ENCODE data around the gene RAI1. TPM values are rescaled to one million over a fixed set of nuclear protein-coding genes. Genes with fewer than 3 reads are reported as not detected.

The RAI1 gene
- total and polyA plus RNA-seq, 4 experiments from 2014 or later = 0.35 to 19.5 (median 9.7) TPM

DNA sequence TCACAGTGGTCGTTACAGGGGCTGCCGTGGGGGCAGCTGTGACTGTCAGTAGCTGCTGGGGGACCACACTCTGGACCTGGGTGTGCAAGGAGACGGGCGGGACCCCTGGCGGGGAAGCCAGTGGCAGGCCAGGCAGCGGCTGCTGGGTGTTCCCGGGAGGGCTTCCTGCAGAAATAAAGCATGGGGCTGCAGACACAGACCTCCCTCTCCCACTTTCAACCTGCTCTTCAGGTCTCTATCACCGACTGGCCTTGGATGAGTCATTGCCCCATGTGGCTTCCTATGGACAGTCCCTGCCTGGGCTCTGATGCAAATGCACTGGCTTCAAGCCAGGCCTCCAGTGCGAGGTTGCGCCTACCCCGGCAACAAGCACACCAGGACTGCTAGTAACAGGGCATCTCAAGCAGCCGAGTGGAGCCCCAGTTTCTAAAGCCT, 138.3 kb downstream of the RAI1 start:
- POLR2A ChIA-PET (ENCODE audit: partially characterized antibody) = interaction anchor here (9.2 kb wide), 1 partner anchor 18 kb away, joined by 79 read pairs; the partner anchor contains the start of gene SREBF1

DNA sequence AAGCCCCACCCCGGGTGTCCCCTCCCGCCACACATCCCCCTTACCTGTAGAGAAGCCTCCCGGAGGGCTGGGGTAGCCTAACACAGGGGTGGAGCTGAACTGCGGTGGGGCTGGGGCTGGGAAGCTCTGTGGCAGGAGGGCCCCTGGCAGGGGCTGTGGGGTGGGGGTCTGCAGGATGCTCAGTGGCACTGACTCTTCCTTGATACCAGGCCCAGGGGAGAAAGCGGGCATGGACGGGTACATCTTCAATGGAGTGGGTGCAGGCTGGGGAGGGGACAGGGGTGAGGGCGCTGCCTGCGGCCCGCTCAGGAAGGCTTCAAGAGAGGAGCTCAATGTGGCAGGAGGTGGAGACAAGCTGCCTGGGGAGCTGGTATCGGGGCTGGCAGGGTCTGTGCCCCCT, 138.8 kb downstream of the RAI1 start:
- Histone ChIP-seq H3K4me1 (ENCODE audit: insufficient read depth, low read length) (peaks cover 60% of the 10 kb centered on the region), H3K9me3 (ENCODE audit: control insufficient read depth in 1 of 2, low read length in 2 of 2) (no peaks in the 10 kb centered on the region), H3K4me3 (ENCODE audit: low read length in 2 of 2) (no peak overlapping the region), H3K27me3 (ENCODE audit: insufficient read depth, low read length) (no peaks in the 10 kb centered on the region), H3K36me3 (ENCODE audit: insufficient read depth, low read length) (peaks cover 7% of the 10 kb centered on the region), H3K27ac (ENCODE audit: low read depth, low read length) (no peak overlapping the region)
- no peaks in the 10 kb centered on the region for H3K9me3 Mint-ChIP-seq
- DNase-seq = no peak
- intact Hi-C loops (cut with micrococcal nuclease) = no loop called here
- ChIA-PET POLR2A (ENCODE audit: partially characterized antibody) (interaction anchor here (0.7 to 9.2 kb wide), 2 partner anchors 17 to 29 kb away, joined by 3 to 79 read pairs; partner anchors contain the start of gene SREBF1), CTCF (ENCODE audit: partially characterized antibody) (interaction anchor here (1.7 to 2.6 kb wide), 2 partner anchors 8 to 29 kb away, joined by 4 to 17 read pairs; no protein-coding TSS in a partner anchor)
- peak overlapping the region in 6 of 7 donors; percentile 22 to 83 (median 80) for H3K27ac Mint-ChIP-seq
- H3K4me3 Mint-ChIP-seq = peak overlapping the region in 4 of 8 donors; percentile 48 to 67 (median 64)
- H3K27me3 Mint-ChIP-seq = no peaks in the 10 kb centered on the region
- peaks cover 25 to 65% (median 48%) of the 10 kb centered on the region in 4 donors for H3K4me1 Mint-ChIP-seq
- H3K36me3 Mint-ChIP-seq = peaks cover 10 to 20% of the 10 kb centered on the region in 2 donors

More for the DNA sequence above, 138.3 kb downstream of the RAI1 start:
- Histone ChIP-seq H3K36me3 (ENCODE audit: insufficient read depth, low read length) (peaks cover 9% of the 10 kb centered on the region), H3K4me3 (ENCODE audit: low read length in 2 of 2) (no peak overlapping the region), H3K9me3 (ENCODE audit: control insufficient read depth in 1 of 2, low read length in 2 of 2) (no peaks in the 10 kb centered on the region), H3K27ac (ENCODE audit: low read depth, low read length) (no peak overlapping the region), H3K27me3 (ENCODE audit: insufficient read depth, low read length) (no peaks in the 10 kb centered on the region), H3K4me1 (ENCODE audit: insufficient read depth, low read length) (peaks cover 56% of the 10 kb centered on the region)
- Mint-ChIP-seq H3K27me3 (no peaks in the 10 kb centered on the region), H3K4me1 (peaks cover 21 to 60% (median 44%) of the 10 kb centered on the region in 4 donors), H3K36me3 (peaks cover 10 to 19% of the 10 kb centered on the region in 2 donors), H3K27ac (peak overlapping the region in 4 of 7 donors; percentile 22 to 80 (median 59)), H3K4me3 (peak overlapping the region in 5 of 8 donors; percentile 48 to 72 (median 64)), H3K9me3 (no peaks in the 10 kb centered on the region)
- DNase-seq = peak in 2 of 5 donors; percentile 38 to 80
- CTCF ChIA-PET (ENCODE audit: partially characterized antibody) = interaction anchor here (1.7 to 2.6 kb wide), 2 partner anchors 7 to 30 kb away, joined by 4 to 17 read pairs; no protein-coding TSS in a partner anchor
- intact Hi-C loops (cut with micrococcal nuclease) = no loop called here

DNA sequence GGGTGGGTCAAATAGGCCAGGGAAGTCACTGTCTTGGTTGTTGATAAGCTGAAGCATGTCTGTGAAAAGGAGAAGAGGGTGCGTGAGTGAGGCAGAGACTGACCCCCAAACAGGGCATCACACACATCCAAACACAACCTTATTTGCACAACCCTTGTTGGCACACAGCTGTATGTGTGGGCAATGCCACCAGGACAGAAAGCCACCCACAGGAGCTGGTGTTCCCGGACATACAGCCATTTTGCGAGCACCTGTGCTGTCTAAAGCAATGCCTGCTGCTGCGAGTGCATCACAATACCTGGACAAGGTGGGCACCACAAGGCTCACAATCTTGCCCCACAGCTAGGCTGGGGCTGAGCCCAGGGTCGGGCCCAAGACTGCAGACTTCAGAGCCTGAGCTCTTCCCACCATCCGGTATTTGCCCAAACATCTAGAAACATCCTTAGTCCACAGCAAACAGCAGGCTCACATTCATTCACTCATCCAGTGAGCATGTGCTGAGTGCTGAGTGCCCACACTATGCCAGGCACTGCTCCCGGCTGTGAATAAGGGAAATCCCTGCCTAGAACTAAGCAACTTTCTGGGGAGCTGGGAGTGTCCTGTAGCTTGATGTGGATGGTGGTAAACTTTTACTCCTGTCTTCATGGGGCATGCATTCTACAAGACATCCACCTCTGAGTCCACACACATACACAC, 139.4 kb downstream of the RAI1 start:
- DNase-seq = no peak
- POLR2A ChIA-PET (ENCODE audit: partially characterized antibody) = interaction anchor here (0.7 to 9.2 kb wide), 2 partner anchors 17 to 29 kb away, joined by 3 to 79 read pairs; partner anchors contain the start of gene SREBF1
- no peak overlapping the region for H3K27ac ChIP-seq (ENCODE audit: low read depth, low read length)
- intact Hi-C loops (cut with micrococcal nuclease) = no loop called here
- no peaks in the 10 kb centered on the region for H3K27me3 Mint-ChIP-seq
- H3K4me1 Mint-ChIP-seq = peaks cover 27 to 71% (median 51%) of the 10 kb centered on the region in 4 donors
- no peaks in the 10 kb centered on the region for H3K9me3 ChIP-seq (ENCODE audit: control insufficient read depth in 1 of 2, low read length in 2 of 2)
- peaks cover 7% of the 10 kb centered on the region for H3K36me3 ChIP-seq (ENCODE audit: insufficient read depth, low read length)
- CTCF ChIA-PET (ENCODE audit: partially characterized antibody) = interaction anchor here (1.7 to 2.6 kb wide), 2 partner anchors 8 to 29 kb away, joined by 4 to 17 read pairs; no protein-coding TSS in a partner anchor
- no peak overlapping the region for H3K4me3 ChIP-seq (ENCODE audit: low read length in 2 of 2)
- no peaks in the 10 kb centered on the region for H3K9me3 Mint-ChIP-seq
- peak overlapping the region in 5 of 7 donors; percentile 64 to 83 (median 79) for H3K27ac Mint-ChIP-seq
- peak overlapping the region in 3 of 8 donors; percentile 46 to 58 (median 58) for H3K4me3 Mint-ChIP-seq
- H3K36me3 Mint-ChIP-seq = peaks cover 10 to 18% of the 10 kb centered on the region in 2 donors
- peaks cover 65% of the 10 kb centered on the region for H3K4me1 ChIP-seq (ENCODE audit: insufficient read depth, low read length)
- no peaks in the 10 kb centered on the region for H3K27me3 ChIP-seq (ENCODE audit: insufficient read depth, low read length)

DNA sequence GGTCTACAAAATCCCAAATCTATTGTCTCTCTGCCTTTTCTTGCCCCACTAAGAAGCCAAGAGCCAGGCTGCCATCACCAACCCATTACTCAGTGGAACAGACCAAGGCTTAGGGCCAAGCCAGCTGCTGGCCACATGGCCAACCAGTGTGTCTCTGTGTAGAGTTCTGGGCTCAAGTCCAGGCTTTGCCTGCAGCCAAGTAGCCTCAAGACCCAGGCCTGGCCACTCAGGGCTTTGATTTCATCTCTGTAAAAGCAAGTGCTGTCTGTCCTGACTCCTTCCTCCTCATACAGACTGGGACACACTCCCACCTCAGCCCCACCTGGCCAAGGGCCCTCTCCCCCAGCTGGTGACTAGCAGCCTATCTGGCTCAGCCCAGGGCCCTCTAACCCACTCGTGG, 140.9 kb downstream of the RAI1 start:
- H3K9me3 Mint-ChIP-seq = peaks cover 0 to 1% (median 0%) of the 10 kb centered on the region in 8 donors
- intact Hi-C loops (cut with micrococcal nuclease) = loop anchor here (2.0 kb wide), 1 partner anchor 265 kb away; the partner anchor contains the start of gene DRG2
- ChIA-PET POLR2A (ENCODE audit: partially characterized antibody) (interaction anchor here (1.3 to 9.2 kb wide), 5 partner anchors 15 to 71 kb away, joined by 3 to 79 read pairs (median 4); partner anchors contain the start of gene SREBF1), CTCF (ENCODE audit: partially characterized antibody) (interaction anchor here (2.6 kb wide), 1 partner anchor 10 kb away, joined by 17 read pairs; no protein-coding TSS in a partner anchor)
- H3K27ac Mint-ChIP-seq = peak overlapping the region in 6 of 7 donors; percentile 32 to 86 (median 53)
- peak overlapping the region in 6 of 8 donors; percentile 44 to 73 (median 68) for H3K4me3 Mint-ChIP-seq
- no peak overlapping the region for H3K27ac ChIP-seq (ENCODE audit: low read depth, low read length)
- H3K36me3 Mint-ChIP-seq = peaks cover 10 to 18% of the 10 kb centered on the region in 2 donors
- DNase-seq = no peak
- peaks cover 80% of the 10 kb centered on the region for H3K4me1 ChIP-seq (ENCODE audit: insufficient read depth, low read length)
- H3K36me3 ChIP-seq (ENCODE audit: insufficient read depth, low read length) = peaks cover 7% of the 10 kb centered on the region
- no peaks in the 10 kb centered on the region for H3K9me3 ChIP-seq (ENCODE audit: control insufficient read depth in 1 of 2, low read length in 2 of 2)
- no peaks in the 10 kb centered on the region for H3K27me3 Mint-ChIP-seq
- no peaks in the 10 kb centered on the region for H3K27me3 ChIP-seq (ENCODE audit: insufficient read depth, low read length)
- H3K4me1 Mint-ChIP-seq = peaks cover 38 to 86% (median 66%) of the 10 kb centered on the region in 4 donors
- no peak overlapping the region for H3K4me3 ChIP-seq (ENCODE audit: low read length in 2 of 2)

GRCh38 chr17:17822616-17823015, 141.4 kb downstream of the RAI1 start:
- DNase-seq = no peak
- Mint-ChIP-seq H3K27me3 (no peaks in the 10 kb centered on the region), H3K36me3 (peaks cover 10 to 18% of the 10 kb centered on the region in 2 donors), H3K9me3 (peaks cover 0 to 1% (median 0%) of the 10 kb centered on the region in 8 donors), H3K4me3 (peak overlapping the region; percentile 45 to 74 (median 68)), H3K4me1 (peaks cover 38 to 88% (median 70%) of the 10 kb centered on the region in 4 donors), H3K27ac (peak overlapping the region; percentile 42 to 86 (median 68))
- ChIA-PET CTCF (ENCODE audit: partially characterized antibody) (no interaction called here), POLR2A (ENCODE audit: partially characterized antibody) (interaction anchor here (1.3 to 9.2 kb wide), 5 partner anchors 15 to 72 kb away, joined by 3 to 79 read pairs (median 4); partner anchors contain the start of gene SREBF1)
- Histone ChIP-seq H3K27ac (ENCODE audit: low read depth, low read length) (peak overlapping the region; percentile 28), H3K4me1 (ENCODE audit: insufficient read depth, low read length) (peaks cover 84% of the 10 kb centered on the region), H3K9me3 (ENCODE audit: control insufficient read depth in 1 of 2, low read length in 2 of 2) (no peaks in the 10 kb centered on the region), H3K4me3 (ENCODE audit: low read length in 2 of 2) (peak overlapping the region in 1 of 2 donors; percentile 38), H3K27me3 (ENCODE audit: insufficient read depth, low read length) (no peaks in the 10 kb centered on the region), H3K36me3 (ENCODE audit: insufficient read depth, low read length) (peaks cover 7% of the 10 kb centered on the region)
- intact Hi-C loops (cut with micrococcal nuclease) = loop anchor here (1.0 to 2.0 kb wide), 4 partner anchors 14 to 264 kb away; partner anchors contain the start of genes DRG2 and SREBF1

GRCh38 chr17:17823433-17824118, 142.3 kb downstream of the RAI1 start:
- H3K4me1 ChIP-seq (ENCODE audit: insufficient read depth, low read length) = peaks cover 87% of the 10 kb centered on the region
- peak overlapping the region; percentile 82 for H3K27ac ChIP-seq (ENCODE audit: low read depth, low read length)
- peak overlapping the region; percentile 38 to 53 for H3K4me3 ChIP-seq (ENCODE audit: low read length in 2 of 2)
- H3K4me1 Mint-ChIP-seq = peaks cover 41 to 96% (median 76%) of the 10 kb centered on the region in 4 donors
- H3K27me3 Mint-ChIP-seq = no peaks in the 10 kb centered on the region
- intact Hi-C loops (cut with micrococcal nuclease) = loop anchor here (1.0 to 2.0 kb wide), 4 partner anchors 13 to 263 kb away; partner anchors contain the start of genes DRG2 and SREBF1
- H3K9me3 ChIP-seq (ENCODE audit: control insufficient read depth in 1 of 2, low read length in 2 of 2) = no peaks in the 10 kb centered on the region
- CTCF ChIA-PET (ENCODE audit: partially characterized antibody) = no interaction called here
- peaks cover 2% of the 10 kb centered on the region for H3K36me3 ChIP-seq (ENCODE audit: insufficient read depth, low read length)
- no peaks in the 10 kb centered on the region for H3K27me3 ChIP-seq (ENCODE audit: insufficient read depth, low read length)
- peaks cover 0 to 1% (median 0%) of the 10 kb centered on the region in 8 donors for H3K9me3 Mint-ChIP-seq
- peaks cover 9 to 12% of the 10 kb centered on the region in 2 donors for H3K36me3 Mint-ChIP-seq
- H3K27ac Mint-ChIP-seq = peak overlapping the region; percentile 88 to 97 (median 96)
- POLR2A ChIA-PET (ENCODE audit: partially characterized antibody) = interaction anchor here (1.2 to 9.2 kb wide), 4 partner anchors 10 to 26 kb away, joined by 3 to 79 read pairs (median 4); partner anchors contain the start of gene SREBF1
- peak; percentile 81 to 87 (median 85) for DNase-seq
- H3K4me3 Mint-ChIP-seq = peak overlapping the region; percentile 76 to 92 (median 81)
